Measurements from ENCODE around the gene FITM2. TPM values are rescaled to one million over a fixed set of nuclear protein-coding genes. Genes with fewer than 3 reads are reported as not detected.

FITM2 gene
- total and polyA plus RNA-seq, 10 of the 15 experiments (the other 5 are each of a cell fraction or from before 2014, with no cell fraction given), result 0.46 to 1.9 (median 1.6) TPM

GRCh38 chr20:44302736-44303135 is 8.3 kb downstream of the FITM2 start:
- Histone ChIP-seq H3K79me2 (ENCODE audit: control insufficient read depth, insufficient read depth, low read length) (no peaks in the 10 kb centered on the region), H3K27ac (ENCODE audit: control insufficient read depth, insufficient read depth) (no peak overlapping the region), H3K9ac (ENCODE audit: control insufficient read depth, insufficient read depth, low read length) (no peak overlapping the region), H2AFZ (ENCODE audit: control insufficient read depth, low read depth, low read length) (no peak overlapping the region), H3K9me3 (replicated peaks; ENCODE audit: control insufficient read depth, insufficient read depth, low read length) (no peaks in the 10 kb centered on the region), H3K4me1 (ENCODE audit: control insufficient read depth, insufficient read depth, low read length) (no peaks in the 10 kb centered on the region), H4K20me1 (ENCODE audit: control insufficient read depth, insufficient read depth) (no peaks in the 10 kb centered on the region), H3K27me3 (replicated peaks in 1 of 2; ENCODE audit: control insufficient read depth in 2 of 2, insufficient read depth in 2 of 2, low read length in 1 of 2) (no peaks in the 10 kb centered on the region), H3K4me2 (ENCODE audit: control insufficient read depth, insufficient read depth) (no peak overlapping the region), H3K4me3 (no peak overlapping the region), H3K36me3 (ENCODE audit: control insufficient read depth in 2 of 2, insufficient read depth in 2 of 2, low read length in 1 of 2) (0 out of 4 replicates have a peak, but pooled peaks cover 0 to 2% of the 10 kb centered on the region in 2 experiments)
- no TSS peak for BruUV-seq (replicated peaks)
- ChIA-PET POLR2A (no interaction called here), RAD21 (ENCODE audit: unreplicated experiment) (no interaction called here), SMC1A (ENCODE audit: uncharacterized antibody, unreplicated experiment) (interaction anchor here (1.4 kb wide), 1 partner anchor 8 kb away, joined by 4 read pairs; the partner anchor contains the start of gene FITM2), CTCF (no interaction called here)
- FAIRE-seq (no peak), DNase-seq (ENCODE audit: low read depth, low spot score) (no peak), ATAC-seq (no peak)
- intact Hi-C loops (cut with micrococcal nuclease; ENCODE audit: unreplicated experiment) (no loop called here), in situ Hi-C loops (cut with MboI) (no loop called here)
- TF ChIP-seq EGR1 (IDR thresholded peaks at IDR 0.05; ENCODE audit: borderline replicate concordance in 1 of 2, low read depth in 2 of 2, low read length in 2 of 2) (no peak), USF2 (IDR thresholded peaks at IDR 0.05; ENCODE audit: borderline replicate concordance, low read depth, low read length) (no peak), ELK1 (IDR thresholded peaks at IDR 0.05; ENCODE audit: low read depth, low read length) (no peak), GABPA (IDR thresholded peaks at IDR 0.05; ENCODE audit: low read depth) (no peak), HDAC6 (IDR thresholded peaks at IDR 0.05; ENCODE audit: unreplicated experiment) (no peak), ZBTB40 (IDR thresholded peaks at IDR 0.05; ENCODE audit: borderline replicate concordance) (no peak), MYB (IDR thresholded peaks at IDR 0.05; ENCODE audit: borderline replicate concordance, low read depth, low read length) (no peak), STAT3 (IDR thresholded peaks at IDR 0.05; ENCODE audit: low read depth, low read length) (no peak), MAX (IDR thresholded peaks at IDR 0.05; ENCODE audit: low read depth, low read length) (no peak), POLR2AphosphoS5 (IDR thresholded peaks at IDR 0.05; ENCODE audit: low read length) (no peak), NFXL1 (IDR thresholded peaks at IDR 0.05; ENCODE audit: borderline replicate concordance) (no peak), KDM1A (IDR thresholded peaks at IDR 0.05; ENCODE audit: borderline replicate concordance) (no peak)
- WGBS (ENCODE audit: insufficient coverage, insufficient replicate concordance, low lambda C conversion rate, missing lambda C conversion rate), result 88% methylated on average over 8 of the region's 8 CpGs

Measured in GM12878 (cell line).